Measurements from ENCODE around the gene PSMG3.

PSMG3 gene

GRCh38 chr7:1563981-1564602, 5.7 kb downstream of the PSMG3 start:
- H3K27ac ChIP-seq (ENCODE audit: low read depth, low read length): no peak overlapping the region
- no peak overlapping the region for H3K9ac ChIP-seq (ENCODE audit: low read length)
- peaks cover 27% of the 10 kb centered on the region for H3K4me1 ChIP-seq (ENCODE audit: control insufficient read depth, insufficient read depth, low read length)
- H3K4me3 ChIP-seq (ENCODE audit: low read depth, low read length): no peak overlapping the region
- H3K9me3 ChIP-seq (ENCODE audit: control insufficient read depth, insufficient read depth, low read depth, low read length): no peaks in the 10 kb centered on the region
- H3K27me3 ChIP-seq (ENCODE audit: control insufficient read depth, insufficient read depth, low read length): no peaks in the 10 kb centered on the region
- no peaks in the 10 kb centered on the region for H3K36me3 ChIP-seq (ENCODE audit: control insufficient read depth, insufficient read depth, low read length)

- Histone ChIP-seq H3K9ac (ENCODE audit: low read length) (no peak overlapping the region), H3K36me3 (ENCODE audit: control insufficient read depth, insufficient read depth, low read length) (no peaks in the 10 kb centered on the region), H3K9me3 (ENCODE audit: control insufficient read depth, insufficient read depth, low read depth, low read length) (no peaks in the 10 kb centered on the region), H3K27me3 (ENCODE audit: control insufficient read depth, insufficient read depth, low read length) (no peaks in the 10 kb centered on the region), H3K4me1 (ENCODE audit: control insufficient read depth, insufficient read depth, low read length) (peaks cover 28% of the 10 kb centered on the region), H3K27ac (ENCODE audit: low read depth, low read length) (no peak overlapping the region), H3K4me3 (ENCODE audit: low read depth, low read length) (no peak overlapping the region)
Measured at GRCh38 chr7:1562597-1563051, 7.2 kb downstream of the PSMG3 start.

DNA sequence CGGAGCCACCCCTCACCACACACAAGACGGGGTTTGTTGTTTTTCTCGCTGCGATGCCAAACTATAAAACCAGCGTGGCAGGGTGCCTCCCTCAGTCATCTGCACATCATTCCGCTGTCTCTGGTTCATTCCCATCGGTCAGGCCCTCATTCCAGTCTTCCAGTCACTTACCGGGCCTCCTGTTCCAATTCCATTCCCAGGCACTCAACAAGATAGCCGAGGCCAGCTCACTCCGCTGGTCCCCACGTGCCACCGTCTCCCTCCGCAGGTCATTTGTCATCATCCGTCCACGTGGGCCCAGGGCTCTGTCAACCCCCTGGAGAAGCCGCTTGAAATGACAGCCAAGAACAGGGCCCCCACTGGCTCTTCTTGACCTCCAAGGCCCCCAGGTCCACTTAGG, 7.7 kb downstream of the PSMG3 start:
- Histone ChIP-seq H3K4me3 (ENCODE audit: low read depth, low read length) (no peak overlapping the region), H3K27ac (ENCODE audit: low read depth, low read length) (no peak overlapping the region), H3K4me1 (ENCODE audit: control insufficient read depth, insufficient read depth, low read length) (peaks cover 23% of the 10 kb centered on the region), H3K36me3 (ENCODE audit: control insufficient read depth, insufficient read depth, low read length) (no peaks in the 10 kb centered on the region), H3K9me3 (ENCODE audit: control insufficient read depth, insufficient read depth, low read depth, low read length) (no peaks in the 10 kb centered on the region), H3K9ac (ENCODE audit: low read length) (no peak overlapping the region), H3K27me3 (ENCODE audit: control insufficient read depth, insufficient read depth, low read length) (no peaks in the 10 kb centered on the region)

DNA sequence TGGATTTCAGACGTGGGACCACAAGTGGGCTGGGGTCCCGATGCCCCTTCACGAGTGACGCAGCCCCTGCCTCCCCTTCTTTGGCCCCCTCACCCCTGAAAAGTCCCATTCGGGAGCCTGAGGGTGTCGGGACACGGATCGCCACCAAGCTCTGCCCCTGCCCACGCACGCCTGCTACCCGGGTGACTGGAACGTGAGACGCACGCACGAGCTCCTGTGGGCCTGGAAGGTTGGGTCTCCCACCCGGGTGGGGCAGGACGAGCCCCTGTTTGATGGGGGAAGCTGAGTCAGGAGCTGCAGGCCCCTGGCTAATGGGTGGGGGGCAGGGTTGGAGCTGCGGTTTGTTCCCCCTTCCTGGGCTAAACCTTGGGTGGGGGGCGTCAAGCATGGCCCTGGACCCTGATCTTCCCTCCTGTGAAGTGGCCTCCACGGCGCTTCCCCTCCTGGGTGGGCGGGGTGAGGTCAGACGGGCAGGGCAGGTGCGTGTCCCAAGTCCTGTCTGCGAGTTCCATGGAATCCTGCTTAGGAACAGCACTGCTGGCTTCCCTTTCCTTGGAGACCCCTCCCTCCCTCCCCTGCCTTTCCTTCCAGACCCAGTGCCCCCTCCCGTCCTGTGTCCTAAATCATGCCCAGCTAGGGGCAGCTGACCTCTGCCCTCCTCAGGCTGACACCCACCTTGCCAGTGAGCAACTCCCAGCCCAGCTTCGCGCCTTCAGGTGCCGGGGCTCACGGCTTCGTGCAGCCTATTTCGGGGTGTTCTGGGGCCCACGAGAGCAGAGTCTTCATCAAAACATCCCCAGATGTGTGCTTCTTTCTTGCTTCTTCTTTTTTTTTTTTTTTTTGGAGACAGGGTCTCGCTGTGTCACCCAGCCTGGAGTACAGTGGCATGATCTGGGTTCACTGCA, 8.5 kb downstream of the PSMG3 start:
- Histone ChIP-seq H3K9ac (ENCODE audit: low read length) (no peak overlapping the region), H3K4me1 (ENCODE audit: control insufficient read depth, insufficient read depth, low read length) (peaks cover 15% of the 10 kb centered on the region; the same call in 1 of the 2 replicates), H3K27ac (ENCODE audit: low read depth, low read length) (no peak overlapping the region), H3K36me3 (ENCODE audit: control insufficient read depth, insufficient read depth, low read length) (no peaks in the 10 kb centered on the region), H3K27me3 (ENCODE audit: control insufficient read depth, insufficient read depth, low read length) (no peaks in the 10 kb centered on the region), H3K9me3 (ENCODE audit: control insufficient read depth, insufficient read depth, low read depth, low read length) (no peaks in the 10 kb centered on the region), H3K4me3 (ENCODE audit: low read depth, low read length) (no peak overlapping the region)

DNA sequence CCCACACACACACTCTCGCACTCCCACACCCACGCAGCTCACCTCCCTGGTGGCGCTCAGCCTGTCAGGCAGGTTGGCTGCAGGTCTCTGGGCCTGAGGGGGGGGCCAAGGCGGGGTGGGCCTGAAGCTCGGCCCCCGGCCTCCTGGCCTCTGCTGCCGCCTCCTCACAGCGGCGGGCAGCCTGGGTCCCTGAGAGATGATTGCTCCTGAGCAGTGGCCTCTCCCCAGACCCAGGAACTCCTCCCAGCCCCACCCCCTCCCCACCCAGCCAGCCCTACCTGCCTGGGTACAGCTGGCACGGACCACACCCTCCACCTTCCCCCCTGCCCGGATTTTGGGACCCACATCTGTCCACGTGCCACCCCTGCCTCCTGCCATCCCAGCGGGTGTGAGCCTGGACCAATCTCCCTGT, 9.2 kb downstream of the PSMG3 start:
- H3K4me3 ChIP-seq (ENCODE audit: low read depth, low read length): no peak overlapping the region
- H3K36me3 ChIP-seq (ENCODE audit: control insufficient read depth, insufficient read depth, low read length): no peaks in the 10 kb centered on the region
- peaks cover 20% of the 10 kb centered on the region for H3K4me1 ChIP-seq (ENCODE audit: control insufficient read depth, insufficient read depth, low read length)
- H3K27ac ChIP-seq (ENCODE audit: low read depth, low read length): no peak overlapping the region
- H3K9me3 ChIP-seq (ENCODE audit: control insufficient read depth, insufficient read depth, low read depth, low read length): no peaks in the 10 kb centered on the region
- no peaks in the 10 kb centered on the region for H3K27me3 ChIP-seq (ENCODE audit: control insufficient read depth, insufficient read depth, low read length)
- no peak overlapping the region for H3K9ac ChIP-seq (ENCODE audit: low read length)

DNA sequence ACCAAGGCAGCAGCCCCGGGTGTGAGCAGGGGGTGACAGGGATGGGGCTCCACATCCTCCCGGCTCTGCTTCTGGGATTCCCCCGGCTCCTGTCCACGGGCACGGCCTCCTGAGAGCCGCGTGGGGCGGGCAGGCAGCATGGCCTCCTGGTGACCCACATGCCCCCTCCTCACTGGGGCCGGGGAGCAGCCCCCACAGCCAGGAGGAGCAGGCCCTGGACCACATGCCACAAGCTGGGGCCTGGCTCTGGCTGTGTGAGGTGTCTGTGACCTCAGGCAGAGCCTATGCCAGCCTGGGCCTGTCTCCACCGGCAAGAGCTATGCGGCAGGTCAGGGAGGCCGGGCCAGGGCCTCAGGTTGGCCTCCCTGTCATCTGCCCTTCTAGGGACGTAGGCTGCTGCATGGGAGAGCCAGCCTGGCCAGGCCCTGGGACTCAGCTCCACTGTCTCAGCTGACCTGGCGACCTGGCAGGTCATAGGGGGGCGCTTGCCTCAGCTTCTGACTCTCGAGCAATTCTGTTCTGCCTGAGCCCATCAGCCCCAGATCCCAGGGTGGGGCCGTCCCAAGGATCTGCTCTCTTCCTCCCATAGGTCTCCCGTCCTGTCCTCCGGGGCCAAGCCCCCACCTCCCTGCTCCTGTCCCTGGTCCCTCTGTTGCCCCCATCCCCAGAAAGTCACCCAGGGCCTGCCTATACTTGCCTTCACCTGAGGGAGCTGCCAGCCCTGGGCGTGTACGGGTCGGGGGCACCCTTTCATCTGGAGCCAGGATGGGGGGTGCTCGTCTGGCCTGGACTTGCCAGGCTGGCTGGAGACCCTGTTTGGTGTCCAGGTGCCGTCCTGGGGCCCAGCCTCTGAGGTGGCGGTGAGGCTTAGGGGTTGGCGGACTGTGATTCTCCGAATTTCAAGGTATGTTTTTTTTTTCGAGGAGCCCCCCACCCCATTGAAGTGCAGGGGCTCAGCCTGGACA, 9.9 kb downstream of the PSMG3 start:
- no peaks in the 10 kb centered on the region for H3K9me3 ChIP-seq (ENCODE audit: control insufficient read depth, insufficient read depth, low read depth, low read length)
- H3K4me3 ChIP-seq (ENCODE audit: low read depth, low read length): no peak overlapping the region
- H3K27me3 ChIP-seq (ENCODE audit: control insufficient read depth, insufficient read depth, low read length): no peaks in the 10 kb centered on the region
- peaks cover 27% of the 10 kb centered on the region for H3K4me1 ChIP-seq (ENCODE audit: control insufficient read depth, insufficient read depth, low read length)
- H3K36me3 ChIP-seq (ENCODE audit: control insufficient read depth, insufficient read depth, low read length): no peaks in the 10 kb centered on the region
- H3K9ac ChIP-seq (ENCODE audit: low read length): no peak overlapping the region
- 0 out of 2 replicates have a peak overlapping the region, but pooled peaks have one; percentile 32 for H3K27ac ChIP-seq (ENCODE audit: low read depth, low read length)

GRCh38 chr7:1558841-1559625, 10.8 kb downstream of the PSMG3 start:
- H3K9me3 ChIP-seq (ENCODE audit: control insufficient read depth, insufficient read depth, low read depth, low read length): no peaks in the 10 kb centered on the region
- no peaks in the 10 kb centered on the region for H3K27me3 ChIP-seq (ENCODE audit: control insufficient read depth, insufficient read depth, low read length)
- H3K27ac ChIP-seq (ENCODE audit: low read depth, low read length): no peak overlapping the region
- no peak overlapping the region for H3K9ac ChIP-seq (ENCODE audit: low read length)
- peaks cover 29% of the 10 kb centered on the region for H3K4me1 ChIP-seq (ENCODE audit: control insufficient read depth, insufficient read depth, low read length)
- no peaks in the 10 kb centered on the region for H3K36me3 ChIP-seq (ENCODE audit: control insufficient read depth, insufficient read depth, low read length)
- H3K4me3 ChIP-seq (ENCODE audit: low read depth, low read length): no peak overlapping the region

DNA sequence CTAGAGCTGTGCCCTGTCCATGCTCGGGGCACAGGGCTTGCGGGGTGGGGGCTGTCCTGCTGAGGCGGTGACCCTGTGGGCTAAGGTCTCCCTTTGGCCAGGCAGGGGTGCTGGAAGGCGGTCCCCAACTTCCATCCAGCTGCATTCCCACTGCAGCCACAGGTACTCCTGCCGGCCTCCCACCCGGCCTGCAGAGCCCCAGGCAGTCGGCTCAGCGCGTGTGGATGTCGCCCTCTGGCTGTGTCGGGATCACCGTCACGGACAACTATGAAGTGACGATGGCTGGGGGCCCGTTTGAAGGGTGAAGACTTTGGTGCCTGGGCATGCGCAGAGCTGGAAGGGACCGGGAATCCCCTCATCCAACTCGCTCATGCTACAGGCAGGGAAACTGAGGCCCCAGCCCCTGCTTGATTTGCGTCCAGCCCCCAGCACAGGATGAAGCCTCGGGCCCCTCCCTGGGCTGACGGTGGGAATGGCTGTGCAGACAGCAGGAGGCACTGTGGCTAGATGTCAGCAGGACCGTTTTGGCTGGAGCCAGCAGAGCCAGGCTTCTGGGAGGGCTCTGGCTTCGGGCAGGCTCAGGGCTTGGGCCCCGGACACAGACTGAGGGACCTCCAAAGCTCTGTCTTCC, 11.5 kb downstream of the PSMG3 start:
- no peaks in the 10 kb centered on the region for H3K27me3 ChIP-seq (ENCODE audit: control insufficient read depth, insufficient read depth, low read length)
- peaks cover 29% of the 10 kb centered on the region for H3K4me1 ChIP-seq (ENCODE audit: control insufficient read depth, insufficient read depth, low read length)
- no peak overlapping the region for H3K4me3 ChIP-seq (ENCODE audit: low read depth, low read length)
- no peak overlapping the region for H3K27ac ChIP-seq (ENCODE audit: low read depth, low read length)
- no peaks in the 10 kb centered on the region for H3K9me3 ChIP-seq (ENCODE audit: control insufficient read depth, insufficient read depth, low read depth, low read length)
- no peak overlapping the region for H3K9ac ChIP-seq (ENCODE audit: low read length)
- no peaks in the 10 kb centered on the region for H3K36me3 ChIP-seq (ENCODE audit: control insufficient read depth, insufficient read depth, low read length)

GRCh38 chr7:1557771-1558170, 12.1 kb downstream of the PSMG3 start:
- H3K9ac ChIP-seq (ENCODE audit: low read length): no peak overlapping the region
- H3K9me3 ChIP-seq (ENCODE audit: control insufficient read depth, insufficient read depth, low read depth, low read length): no peaks in the 10 kb centered on the region
- H3K36me3 ChIP-seq (ENCODE audit: control insufficient read depth, insufficient read depth, low read length): no peaks in the 10 kb centered on the region
- no peak overlapping the region for H3K27ac ChIP-seq (ENCODE audit: low read depth, low read length)
- no peaks in the 10 kb centered on the region for H3K27me3 ChIP-seq (ENCODE audit: control insufficient read depth, insufficient read depth, low read length)
- H3K4me1 ChIP-seq (ENCODE audit: control insufficient read depth, insufficient read depth, low read length): peaks cover 29% of the 10 kb centered on the region
- H3K4me3 ChIP-seq (ENCODE audit: low read depth, low read length): no peak overlapping the region

DNA sequence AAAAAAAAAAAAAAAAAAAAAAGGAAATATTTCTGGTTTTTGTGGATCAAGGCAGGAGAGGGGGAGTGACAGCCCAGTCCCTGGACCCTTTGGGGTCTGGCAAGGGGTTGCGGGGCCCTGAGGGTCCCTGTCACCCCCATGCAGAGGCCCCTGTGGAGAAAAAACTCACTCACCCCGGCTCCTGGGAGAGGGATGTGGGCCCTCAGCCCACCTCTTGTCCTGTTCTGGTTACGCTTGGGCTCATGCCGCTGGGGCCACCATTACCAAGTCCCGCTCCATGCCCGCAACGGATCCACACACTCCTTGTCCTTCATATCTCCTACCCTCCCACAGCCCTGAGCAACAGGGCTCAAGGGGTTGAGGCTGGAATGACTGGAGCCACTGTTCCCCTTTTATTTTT, 12.8 kb downstream of the PSMG3 start:
- Histone ChIP-seq H3K9ac (ENCODE audit: low read length) (no peak overlapping the region), H3K27me3 (ENCODE audit: control insufficient read depth, insufficient read depth, low read length) (no peaks in the 10 kb centered on the region), H3K4me3 (ENCODE audit: low read depth, low read length) (no peak overlapping the region), H3K4me1 (ENCODE audit: control insufficient read depth, insufficient read depth, low read length) (peaks cover 29% of the 10 kb centered on the region), H3K9me3 (ENCODE audit: control insufficient read depth, insufficient read depth, low read depth, low read length) (no peaks in the 10 kb centered on the region), H3K27ac (ENCODE audit: low read depth, low read length) (no peak overlapping the region), H3K36me3 (ENCODE audit: control insufficient read depth, insufficient read depth, low read length) (no peaks in the 10 kb centered on the region)

All from HUES6 (cell line).